HG02610 (cell line): ENCODE measurements around the gene SLC24A1.

Experiments used
- ATAC-seq: cut with Tn5 transposase; IDR thresholded peaks from one replicate; pipeline ENCODE4 v1.9.1; 2021; ENCODE audit warnings: mild to moderate bottlenecking, moderate library complexity; ENCODE audit not compliant: unreplicated experiment

SLC24A1 gene

GRCh38 chr15:65651831-65652749 lies 30.4 kb downstream of the SLC24A1 start:
- ATAC-seq = no peak

- no peak for ATAC-seq
Measured at GRCh38 chr15:65653341-65653740, 31.6 kb downstream of the SLC24A1 start.

- no peak for ATAC-seq
Measured at GRCh38 chr15:65653801-65654521, 32.2 kb downstream of the SLC24A1 start.

GRCh38 chr15:65655026-65655425 lies 33.3 kb downstream of the SLC24A1 start:
- no peak for ATAC-seq

- no peak for ATAC-seq
Measured at GRCh38 chr15:65655457-65655856, 33.7 kb downstream of the SLC24A1 start.

GRCh38 chr15:65659502-65660052 lies 37.8 kb downstream of the SLC24A1 start:
- ATAC-seq = no peak

- no peak for ATAC-seq
Measured at GRCh38 chr15:65660927-65661326, 39.2 kb downstream of the SLC24A1 start.

GRCh38 chr15:65663521-65663920 lies 41.8 kb downstream of the SLC24A1 start:
- ATAC-seq = no peak

- ATAC-seq = no peak
Measured at GRCh38 chr15:65666257-65666656, 44.5 kb downstream of the SLC24A1 start.

- ATAC-seq = no peak
Measured at GRCh38 chr15:65675551-65675950, 53.8 kb downstream of the SLC24A1 start.

- no peak for ATAC-seq
Measured at GRCh38 chr15:65676123-65676522, 54.4 kb downstream of the SLC24A1 start.

- no peak for ATAC-seq
Measured at GRCh38 chr15:65680544-65680943, 58.8 kb downstream of the SLC24A1 start.

GRCh38 chr15:65682404-65682911 lies 60.7 kb downstream of the SLC24A1 start:
- ATAC-seq = no peak

- no peak for ATAC-seq
Measured at GRCh38 chr15:65688462-65688861, 66.7 kb downstream of the SLC24A1 start.

- no peak for ATAC-seq
Measured at GRCh38 chr15:65690173-65690572, 68.4 kb downstream of the SLC24A1 start.

- no peak for ATAC-seq
Measured at GRCh38 chr15:65690778-65691177, 69.0 kb downstream of the SLC24A1 start.

- ATAC-seq = no peak
Measured at GRCh38 chr15:65695081-65695480, 73.3 kb downstream of the SLC24A1 start.
